Activated B cell treated with CpG ODN at 0.5 μM for 24 hours (primary cell): ENCODE data around the gene COQ8A. TPM values are rescaled to one million over a fixed set of nuclear protein-coding genes. Genes with fewer than 3 reads are reported as not detected.

Source experiments
- ATAC-seq: fragments of 200-7000 bp; cut with Tn5 transposase; one replicate; pipeline ENCODE4 v1.10.0; 2021; ENCODE audit warnings: low read depth, mild to moderate bottlenecking, moderate library complexity
- CTCF ChIA-PET: fragments of 350-600 bp; sonication (Branson Sonifier 250); formaldehyde crosslinking; loops from one replicate; lab custom pipeline; 2021; ENCODE audit warnings: antibody characterized with exemption; lab: Charles Lee
- POLR2A ChIA-PET: fragments of 350-600 bp; sonication (Branson Sonifier 250); formaldehyde crosslinking; loops from one replicate; lab custom pipeline; 2021; ENCODE audit warnings: antibody characterized with exemption; lab: Charles Lee
- DNase-seq: peaks from one replicate; pipeline ENCODE4 v3.0.0; 2022
- H3K27ac Mint-ChIP-seq: one replicate; pipeline ENCODE4 v1.8.0; 2020; ENCODE audit warnings: mixed read lengths
- H3K27me3 Mint-ChIP-seq: one replicate; pipeline ENCODE4 v1.8.0; 2021; ENCODE audit warnings: mixed read lengths
- H3K36me3 Mint-ChIP-seq: one replicate; pipeline ENCODE4 v1.8.0; 2021; ENCODE audit warnings: low read depth, mixed read lengths
- H3K4me1 Mint-ChIP-seq: one replicate; pipeline ENCODE4 v1.8.0; 2021; ENCODE audit warnings: mixed read lengths
- H3K4me3 Mint-ChIP-seq: one replicate; pipeline ENCODE4 v1.8.0; 2020; ENCODE audit warnings: mild to moderate bottlenecking, mixed read lengths
- H3K9me3 Mint-ChIP-seq: one replicate; pipeline ENCODE4 v1.8.0; 2020; ENCODE audit warnings: mixed read lengths
- CTCF ChIP-seq: fragments of 200-600 bp; IDR thresholded peaks from one replicate; pipeline ENCODE4 v1.8.0; 2022; ENCODE audit warnings: antibody characterized with exemption, mild to moderate bottlenecking
- intact Hi-C: fragments of 100-400 bp; cut with micrococcal nuclease; formaldehyde crosslinking; loops from one replicate; pipeline ENCODE4 v1.15.1; 2024
- total RNA-seq: library from RNA; stranded (reverse); gene quantifications from 2 replicates; pipeline ENCODE4 v1.2.3, GENCODE V29; 2022

The COQ8A gene
- total RNA-seq, 1 donor from 2014 or later, result 28.5 TPM

DNA sequence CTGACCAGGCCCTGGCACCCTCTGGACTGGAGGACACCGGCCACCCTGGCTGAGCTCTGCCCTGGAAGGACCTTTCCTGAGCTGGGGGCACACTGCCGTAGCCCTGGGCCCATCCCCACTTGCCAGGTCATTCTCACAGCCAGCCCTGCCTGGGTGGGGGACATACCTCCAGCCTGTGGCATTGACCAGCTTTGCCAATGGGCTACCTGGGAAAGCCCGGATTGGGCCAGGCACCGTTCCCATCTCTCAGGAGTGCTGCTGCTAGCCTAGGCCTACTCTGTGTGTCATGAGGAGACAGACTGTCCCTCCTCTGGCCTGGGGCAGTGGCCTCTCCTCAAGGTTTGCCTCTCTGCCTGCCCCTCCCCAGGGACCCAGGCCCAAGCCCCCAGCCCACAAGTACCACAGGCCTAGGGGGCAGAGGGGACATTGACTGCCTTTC lies 40.0 kb downstream of the COQ8A start:
- no peaks in the 10 kb centered on the region for H3K27me3 Mint-ChIP-seq
- TF ChIP-seq CTCF, result no peak
- H3K4me1 Mint-ChIP-seq, result no peaks in the 10 kb centered on the region
- H3K36me3 Mint-ChIP-seq, result peaks cover 48% of the 10 kb centered on the region
- no peak for DNase-seq
- intact Hi-C loops, result no loop called here
- ChIA-PET POLR2A (no interaction called here), CTCF (interaction anchor here (0.6 kb wide), 1 partner anchor 1331 kb away, joined by 4 read pairs; no protein-coding TSS in a partner anchor)
- no peak for ATAC-seq
- H3K27ac Mint-ChIP-seq, result no peak overlapping the region
- H3K4me3 Mint-ChIP-seq, result no peak overlapping the region
- H3K9me3 Mint-ChIP-seq, result no peaks in the 10 kb centered on the region

DNA sequence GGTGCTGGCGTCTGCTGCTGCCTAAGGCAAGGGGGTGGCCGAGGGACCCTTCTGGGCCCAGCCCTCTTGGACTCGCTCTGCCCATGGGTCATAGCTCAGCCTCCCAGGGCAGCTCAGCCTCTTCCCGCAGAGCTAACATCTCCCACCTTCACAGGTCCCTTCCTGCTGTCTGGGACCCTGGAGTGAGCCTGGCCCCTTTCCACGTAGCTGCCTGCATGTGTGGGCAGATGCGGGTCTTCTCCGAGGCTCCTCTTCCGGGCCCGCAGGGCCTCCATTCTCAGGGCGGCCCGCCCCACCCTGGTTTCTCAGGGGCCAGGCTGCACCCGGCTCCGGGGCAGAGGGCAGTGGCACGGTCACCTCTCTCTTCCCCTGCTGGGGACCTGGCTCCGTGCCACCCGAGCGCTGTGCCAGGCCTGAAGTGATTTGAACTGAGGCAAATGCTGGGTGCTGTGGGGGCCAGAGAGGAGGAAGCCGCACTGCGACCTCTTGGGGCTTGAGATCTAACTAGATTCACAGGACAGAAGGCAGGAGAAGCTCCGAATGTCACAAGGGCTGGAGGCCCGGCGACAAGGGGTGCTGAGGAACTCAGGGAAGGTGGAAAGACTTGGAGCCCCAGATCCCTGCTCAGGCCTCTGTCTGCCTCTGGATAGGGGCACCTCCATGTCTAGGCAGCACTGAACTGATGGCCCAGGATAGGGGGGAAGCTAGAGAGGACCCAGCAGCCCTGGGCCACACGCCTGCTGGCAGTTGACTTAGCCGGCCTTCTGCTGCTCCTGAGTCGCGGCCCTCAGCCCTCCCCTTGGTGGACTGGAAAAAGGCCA lies 40.7 kb downstream of the COQ8A start:
- Mint-ChIP-seq H3K36me3 (peaks cover 51% of the 10 kb centered on the region), H3K4me1 (no peaks in the 10 kb centered on the region), H3K27me3 (no peaks in the 10 kb centered on the region), H3K9me3 (no peaks in the 10 kb centered on the region), H3K27ac (no peak overlapping the region), H3K4me3 (no peak overlapping the region)
- intact Hi-C loops, result no loop called here
- DNase-seq (no peak), ATAC-seq (no peak)
- CTCF ChIA-PET, result no interaction called here
- POLR2A ChIA-PET, result no interaction called here
- no peak for TF ChIP-seq CTCF

GRCh38 chr1:226981386-226981817 lies 41.3 kb downstream of the COQ8A start:
- Mint-ChIP-seq H3K27ac (no peak overlapping the region), H3K4me3 (no peak overlapping the region), H3K27me3 (no peaks in the 10 kb centered on the region), H3K36me3 (peaks cover 57% of the 10 kb centered on the region), H3K9me3 (no peaks in the 10 kb centered on the region), H3K4me1 (no peaks in the 10 kb centered on the region)
- ATAC-seq (no peak), DNase-seq (no peak)
- TF ChIP-seq CTCF, result no peak
- intact Hi-C loops, result no loop called here
- ChIA-PET POLR2A (no interaction called here), CTCF (no interaction called here)

GRCh38 chr1:226981838-226982237 lies 41.7 kb downstream of the COQ8A start:
- Mint-ChIP-seq H3K36me3 (peaks cover 59% of the 10 kb centered on the region), H3K27me3 (no peaks in the 10 kb centered on the region), H3K9me3 (no peaks in the 10 kb centered on the region), H3K4me1 (no peaks in the 10 kb centered on the region), H3K27ac (no peak overlapping the region), H3K4me3 (no peak overlapping the region)
- POLR2A ChIA-PET, result no interaction called here
- CTCF ChIA-PET, result no interaction called here
- intact Hi-C loops, result no loop called here
- no peak for DNase-seq
- TF ChIP-seq CTCF, result no peak
- no peak for ATAC-seq

GRCh38 chr1:226982451-226983177 lies 42.5 kb downstream of the COQ8A start:
- Mint-ChIP-seq H3K36me3 (peaks cover 66% of the 10 kb centered on the region), H3K27me3 (no peaks in the 10 kb centered on the region), H3K27ac (no peak overlapping the region), H3K9me3 (no peaks in the 10 kb centered on the region), H3K4me1 (no peaks in the 10 kb centered on the region), H3K4me3 (no peak overlapping the region)
- intact Hi-C loops, result no loop called here
- POLR2A ChIA-PET, result no interaction called here
- CTCF ChIA-PET, result no interaction called here
- ATAC-seq (no peak), DNase-seq (no peak)
- TF ChIP-seq CTCF, result no peak
